ENCODE results near the gene PACS1.

The PACS1 gene

GRCh38 chr11:66146940-66147339 lies 76.9 kb downstream of the PACS1 start:
- H3K4me1 ChIP-seq (ENCODE audit: insufficient read depth, low read length, severe bottlenecking): peaks cover 14% of the 10 kb centered on the region
- H3K4me3 ChIP-seq (ENCODE audit: low read depth, low read length, poor library complexity, severe bottlenecking): no peak overlapping the region
- H3K27me3 ChIP-seq (ENCODE audit: insufficient read depth, low read length): no peaks in the 10 kb centered on the region
- peaks cover 5% of the 10 kb centered on the region; the same call in 1 of the 2 replicates for H3K9me3 ChIP-seq (ENCODE audit: low read length)
- no peaks in the 10 kb centered on the region for H3F3A ChIP-seq (ENCODE audit: insufficient read depth, low read length)
- peaks cover 29% of the 10 kb centered on the region for H3K36me3 ChIP-seq (ENCODE audit: insufficient read depth, low read length)
- no peak overlapping the region for H3K27ac ChIP-seq (ENCODE audit: low read depth, low read length, poor library complexity, severe bottlenecking)
- H3K9ac ChIP-seq (ENCODE audit: low read length): no peak overlapping the region
- no peaks in the 10 kb centered on the region for H3K9me2 ChIP-seq (ENCODE audit: low read depth, low read length)
- H4K20me1 ChIP-seq (ENCODE audit: insufficient read depth, low read length): no peaks in the 10 kb centered on the region
- 0 out of 2 replicates have a peak, but pooled peaks cover 3% of the 10 kb centered on the region for H3K79me2 ChIP-seq (ENCODE audit: insufficient read depth, low read length)
- H3K4me2 ChIP-seq (ENCODE audit: low read length): no peak overlapping the region
- TF ChIP-seq EZH2 (IDR thresholded peaks at IDR 0.05; ENCODE audit: borderline replicate concordance, low read length): no peak
- TF ChIP-seq, protein P1, sequence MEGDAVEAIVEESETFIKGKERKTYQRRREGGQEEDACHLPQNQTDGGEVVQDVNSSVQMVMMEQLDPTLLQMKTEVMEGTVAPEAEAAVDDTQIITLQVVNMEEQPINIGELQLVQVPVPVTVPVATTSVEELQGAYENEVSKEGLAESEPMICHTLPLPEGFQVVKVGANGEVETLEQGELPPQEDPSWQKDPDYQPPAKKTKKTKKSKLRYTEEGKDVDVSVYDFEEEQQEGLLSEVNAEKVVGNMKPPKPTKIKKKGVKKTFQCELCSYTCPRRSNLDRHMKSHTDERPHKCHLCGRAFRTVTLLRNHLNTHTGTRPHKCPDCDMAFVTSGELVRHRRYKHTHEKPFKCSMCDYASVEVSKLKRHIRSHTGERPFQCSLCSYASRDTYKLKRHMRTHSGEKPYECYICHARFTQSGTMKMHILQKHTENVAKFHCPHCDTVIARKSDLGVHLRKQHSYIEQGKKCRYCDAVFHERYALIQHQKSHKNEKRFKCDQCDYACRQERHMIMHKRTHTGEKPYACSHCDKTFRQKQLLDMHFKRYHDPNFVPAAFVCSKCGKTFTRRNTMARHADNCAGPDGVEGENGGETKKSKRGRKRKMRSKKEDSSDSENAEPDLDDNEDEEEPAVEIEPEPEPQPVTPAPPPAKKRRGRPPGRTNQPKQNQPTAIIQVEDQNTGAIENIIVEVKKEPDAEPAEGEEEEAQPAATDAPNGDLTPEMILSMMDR (IDR thresholded peaks at IDR 0.05; ENCODE audit: low read length): no peak
- H2AFZ ChIP-seq (ENCODE audit: low read length): no peak overlapping the region

- H3K4me3 ChIP-seq (ENCODE audit: low read depth, low read length, poor library complexity, severe bottlenecking): no peak overlapping the region
- H3K79me2 ChIP-seq (ENCODE audit: insufficient read depth, low read length): no peaks in the 10 kb centered on the region
- H3K36me3 ChIP-seq (ENCODE audit: insufficient read depth, low read length): peaks cover 27% of the 10 kb centered on the region
- no peaks in the 10 kb centered on the region for H3K27me3 ChIP-seq (ENCODE audit: insufficient read depth, low read length)
- peaks cover 5% of the 10 kb centered on the region; the same call in 1 of the 2 replicates for H3K9me3 ChIP-seq (ENCODE audit: low read length)
- H3K4me2 ChIP-seq (ENCODE audit: low read length): no peak overlapping the region
- no peak overlapping the region for H2AFZ ChIP-seq (ENCODE audit: low read length)
- no peaks in the 10 kb centered on the region for H3F3A ChIP-seq (ENCODE audit: insufficient read depth, low read length)
- H4K20me1 ChIP-seq (ENCODE audit: insufficient read depth, low read length): no peaks in the 10 kb centered on the region
- H3K9me2 ChIP-seq (ENCODE audit: low read depth, low read length): no peaks in the 10 kb centered on the region
- no peak overlapping the region for H3K9ac ChIP-seq (ENCODE audit: low read length)
- H3K27ac ChIP-seq (ENCODE audit: low read depth, low read length, poor library complexity, severe bottlenecking): no peak overlapping the region
- peaks cover 14% of the 10 kb centered on the region for H3K4me1 ChIP-seq (ENCODE audit: insufficient read depth, low read length, severe bottlenecking)
- no peak for TF ChIP-seq EZH2 (IDR thresholded peaks at IDR 0.05; ENCODE audit: borderline replicate concordance, low read length)
- TF ChIP-seq, protein P1 (IDR thresholded peaks at IDR 0.05; ENCODE audit: low read length): no peak
Measured at GRCh38 chr11:66150140-66150539, 80.1 kb downstream of the PACS1 start.

- TF ChIP-seq, protein P1 (IDR thresholded peaks at IDR 0.05; ENCODE audit: low read length): no peak
- no peak for TF ChIP-seq EZH2 (IDR thresholded peaks at IDR 0.05; ENCODE audit: borderline replicate concordance, low read length)
- Histone ChIP-seq H4K20me1 (ENCODE audit: insufficient read depth, low read length) (no peaks in the 10 kb centered on the region), H3K36me3 (ENCODE audit: insufficient read depth, low read length) (peaks cover 21% of the 10 kb centered on the region), H3K4me3 (ENCODE audit: low read depth, low read length, poor library complexity, severe bottlenecking) (no peak overlapping the region), H3K27me3 (ENCODE audit: insufficient read depth, low read length) (no peaks in the 10 kb centered on the region), H3K4me2 (ENCODE audit: low read length) (no peak overlapping the region), H3K27ac (ENCODE audit: low read depth, low read length, poor library complexity, severe bottlenecking) (no peak overlapping the region), H3K4me1 (ENCODE audit: insufficient read depth, low read length, severe bottlenecking) (peaks cover 14% of the 10 kb centered on the region), H3K9ac (ENCODE audit: low read length) (no peak overlapping the region), H3K79me2 (ENCODE audit: insufficient read depth, low read length) (no peaks in the 10 kb centered on the region; the same call in 1 of the 2 replicates), H3F3A (ENCODE audit: insufficient read depth, low read length) (no peaks in the 10 kb centered on the region), H3K9me3 (ENCODE audit: low read length) (peaks cover 5% of the 10 kb centered on the region; the same call in 1 of the 2 replicates), H3K9me2 (ENCODE audit: low read depth, low read length) (no peaks in the 10 kb centered on the region), H2AFZ (ENCODE audit: low read length) (no peak overlapping the region)
Measured at GRCh38 chr11:66150725-66151124, 80.7 kb downstream of the PACS1 start.

Data from OCI-LY1 (cell line).